Skeletal muscle satellite cell (primary cell): ENCODE data around the gene BACE2.

Experiments used
- H3K27me3 ChIP-seq: 2 replicates; pipeline ENCODE4 v1.7.0; 2013; ENCODE audit warnings: low read length; ENCODE audit not compliant: control insufficient read depth, insufficient read depth
- H3K36me3 ChIP-seq: 2 replicates; pipeline ENCODE4 v1.7.0; 2013; ENCODE audit warnings: mild to moderate bottlenecking, control low read depth, low read length; ENCODE audit not compliant: insufficient read depth
- H3K4me1 ChIP-seq: 2 replicates; pipeline ENCODE4 v1.7.0; 2013; ENCODE audit warnings: low read length; ENCODE audit not compliant: control insufficient read depth, insufficient read depth
- H3K4me2 ChIP-seq: 2 replicates; pipeline ENCODE4 v1.7.0; 2013; ENCODE audit warnings: mild to moderate bottlenecking, low read length
- H3K4me3 ChIP-seq: 2 replicates; pipeline ENCODE4 v1.7.0; 2013; ENCODE audit warnings: low read length
- H3K9ac ChIP-seq: 2 replicates; pipeline ENCODE4 v1.7.0; 2013; ENCODE audit warnings: mild to moderate bottlenecking, low read depth, low read length, moderate library complexity
- H3K9me3 ChIP-seq: replicated peaks from 2 replicates; pipeline ENCODE4 v1.7.0; 2013; ENCODE audit warnings: mild to moderate bottlenecking, control low read depth, low read length

Gene BACE2

DNA sequence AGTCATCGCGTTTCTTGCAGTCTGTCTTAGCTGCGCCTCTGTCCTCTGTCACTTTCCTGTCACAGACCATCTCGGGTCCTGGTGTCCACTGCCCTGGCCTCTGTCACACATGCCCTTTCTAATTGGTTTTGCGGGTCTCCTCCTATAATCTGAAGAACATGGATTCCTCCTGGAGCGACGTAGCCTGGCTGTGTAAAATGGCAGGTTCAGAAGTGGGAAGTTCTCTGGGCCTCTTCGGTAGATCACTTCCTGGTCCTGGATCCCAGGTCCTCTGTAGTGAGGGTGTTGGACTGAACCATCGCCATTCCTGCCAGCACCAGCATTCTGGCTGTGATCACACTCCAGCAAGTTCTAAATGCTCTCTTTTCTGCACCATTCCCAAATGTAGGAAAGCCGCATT, 149.5 kb downstream of the BACE2 start:
- H3K9ac ChIP-seq = no peak overlapping the region
- H3K9me3 ChIP-seq = no peaks in the 10 kb centered on the region
- no peaks in the 10 kb centered on the region for H3K36me3 ChIP-seq
- no peaks in the 10 kb centered on the region for H3K4me1 ChIP-seq
- no peak overlapping the region for H3K4me2 ChIP-seq
- H3K27me3 ChIP-seq = peaks cover 47% of the 10 kb centered on the region
- H3K4me3 ChIP-seq = no peak overlapping the region

DNA sequence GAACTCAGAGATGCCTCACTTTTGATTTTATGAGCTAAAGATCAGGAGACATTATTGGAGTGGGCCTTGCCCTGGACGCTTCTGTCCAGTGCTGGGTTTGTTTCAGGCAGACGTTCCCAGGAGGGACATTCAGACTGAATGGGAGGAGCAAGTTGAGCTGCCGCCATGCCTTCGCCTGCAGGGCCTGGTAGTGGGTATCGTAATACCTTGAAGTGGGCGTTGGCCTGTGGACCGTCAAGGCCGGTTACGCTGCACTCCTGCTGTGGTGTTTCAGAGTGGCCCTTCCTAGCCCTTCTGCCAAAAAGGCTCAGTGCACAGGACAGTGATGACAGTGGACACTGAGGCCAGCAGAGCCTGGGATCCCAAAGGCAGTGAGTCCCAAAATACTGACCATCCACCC, 150.3 kb downstream of the BACE2 start:
- Histone ChIP-seq H3K4me1 (no peaks in the 10 kb centered on the region), H3K9ac (no peak overlapping the region), H3K4me3 (no peak overlapping the region), H3K4me2 (no peak overlapping the region), H3K9me3 (no peaks in the 10 kb centered on the region), H3K36me3 (no peaks in the 10 kb centered on the region), H3K27me3 (peaks cover 47% of the 10 kb centered on the region)

DNA sequence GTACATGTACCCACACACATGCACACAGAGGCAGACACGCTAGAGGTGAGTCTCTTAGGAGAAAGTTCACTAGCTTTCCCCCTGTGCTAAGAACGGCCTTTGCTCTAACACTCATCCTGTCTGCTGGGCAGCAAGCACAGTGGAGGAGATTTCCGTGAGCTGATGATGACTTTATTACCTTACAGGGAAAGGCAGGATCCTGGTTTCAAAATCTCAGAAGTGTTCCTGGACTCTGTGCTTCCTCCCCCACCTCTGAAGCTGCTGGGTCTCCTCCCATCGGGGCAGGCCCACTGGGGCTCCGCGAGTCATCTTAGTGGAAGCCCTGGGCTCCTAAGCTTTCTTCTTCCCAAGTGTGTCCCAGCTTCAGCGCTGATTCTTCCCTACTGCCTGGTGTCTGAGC, 151.3 kb downstream of the BACE2 start:
- no peak overlapping the region for H3K9ac ChIP-seq
- no peak overlapping the region for H3K4me2 ChIP-seq
- no peaks in the 10 kb centered on the region for H3K4me1 ChIP-seq
- peaks cover 47% of the 10 kb centered on the region for H3K27me3 ChIP-seq
- H3K4me3 ChIP-seq = no peak overlapping the region
- no peaks in the 10 kb centered on the region for H3K36me3 ChIP-seq
- no peaks in the 10 kb centered on the region for H3K9me3 ChIP-seq

DNA sequence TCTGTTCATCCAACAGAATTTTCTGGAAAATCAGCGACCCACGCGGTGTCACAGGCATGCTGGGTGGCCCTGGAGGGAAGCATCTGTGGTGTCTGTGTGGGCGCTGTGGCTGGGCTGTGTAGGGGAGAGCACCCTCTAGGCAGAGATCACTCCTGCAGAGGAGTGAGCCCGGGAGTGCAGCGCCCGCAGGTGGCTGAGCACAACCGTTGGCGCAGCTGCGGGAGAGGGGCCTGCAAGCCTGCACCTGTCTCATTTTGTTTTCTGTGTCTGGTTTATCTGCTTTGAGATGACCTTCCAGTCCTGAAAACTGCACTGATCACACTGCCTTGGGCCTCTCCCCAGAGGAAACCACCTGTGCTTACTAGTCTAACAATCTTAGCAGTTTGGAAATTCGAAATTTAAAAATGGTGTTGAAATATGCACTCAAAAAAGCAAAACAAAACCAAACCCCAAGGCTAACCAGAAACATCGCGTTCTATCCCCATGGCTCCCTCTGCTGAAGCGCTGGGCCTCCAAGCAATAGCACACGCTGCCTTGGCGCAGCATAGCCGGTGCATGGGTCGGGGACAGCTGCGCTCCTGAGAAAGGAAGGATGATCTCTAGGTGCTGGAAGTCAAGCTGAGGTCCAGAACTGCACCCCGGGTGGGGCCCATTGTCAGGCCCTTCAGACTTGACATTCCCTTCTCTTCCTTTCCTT, 153.4 kb downstream of the BACE2 start:
- no peak overlapping the region for H3K4me2 ChIP-seq
- no peaks in the 10 kb centered on the region for H3K4me1 ChIP-seq
- no peak overlapping the region for H3K4me3 ChIP-seq
- no peaks in the 10 kb centered on the region for H3K36me3 ChIP-seq
- peaks cover 30% of the 10 kb centered on the region for H3K27me3 ChIP-seq
- H3K9me3 ChIP-seq = no peaks in the 10 kb centered on the region
- no peak overlapping the region for H3K9ac ChIP-seq

DNA sequence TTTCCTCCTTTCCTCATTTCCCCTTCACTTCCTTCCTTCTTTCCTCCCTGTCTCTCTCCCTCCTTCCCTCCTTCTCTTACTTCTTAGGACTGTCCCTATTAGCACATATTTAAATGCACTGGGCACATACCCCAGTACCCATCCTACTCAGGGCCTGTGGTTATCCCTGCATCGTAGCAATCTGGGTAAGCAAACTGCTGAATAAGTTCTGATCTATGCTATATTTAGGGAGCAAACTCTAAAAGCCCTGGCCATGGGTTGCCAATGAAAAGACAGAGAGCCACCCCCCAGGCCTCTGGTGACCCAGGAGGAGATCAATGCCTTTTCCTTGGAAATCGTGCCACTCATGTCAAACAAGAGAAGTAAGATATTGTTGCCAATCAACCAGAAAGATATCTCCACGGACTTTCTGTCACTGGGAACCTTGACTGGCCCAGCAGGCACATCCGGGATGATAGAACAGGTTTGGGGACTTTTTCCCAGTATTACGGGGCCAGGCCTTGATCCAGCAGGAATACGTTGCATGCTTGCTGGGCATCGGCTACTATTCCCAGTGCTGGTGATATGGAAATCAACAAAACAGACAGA, 154.0 kb downstream of the BACE2 start:
- H3K4me3 ChIP-seq = no peak overlapping the region
- H3K4me1 ChIP-seq = no peaks in the 10 kb centered on the region
- no peak overlapping the region for H3K9ac ChIP-seq
- no peaks in the 10 kb centered on the region for H3K9me3 ChIP-seq
- H3K27me3 ChIP-seq = peaks cover 23% of the 10 kb centered on the region
- no peaks in the 10 kb centered on the region for H3K36me3 ChIP-seq
- no peak overlapping the region for H3K4me2 ChIP-seq

DNA sequence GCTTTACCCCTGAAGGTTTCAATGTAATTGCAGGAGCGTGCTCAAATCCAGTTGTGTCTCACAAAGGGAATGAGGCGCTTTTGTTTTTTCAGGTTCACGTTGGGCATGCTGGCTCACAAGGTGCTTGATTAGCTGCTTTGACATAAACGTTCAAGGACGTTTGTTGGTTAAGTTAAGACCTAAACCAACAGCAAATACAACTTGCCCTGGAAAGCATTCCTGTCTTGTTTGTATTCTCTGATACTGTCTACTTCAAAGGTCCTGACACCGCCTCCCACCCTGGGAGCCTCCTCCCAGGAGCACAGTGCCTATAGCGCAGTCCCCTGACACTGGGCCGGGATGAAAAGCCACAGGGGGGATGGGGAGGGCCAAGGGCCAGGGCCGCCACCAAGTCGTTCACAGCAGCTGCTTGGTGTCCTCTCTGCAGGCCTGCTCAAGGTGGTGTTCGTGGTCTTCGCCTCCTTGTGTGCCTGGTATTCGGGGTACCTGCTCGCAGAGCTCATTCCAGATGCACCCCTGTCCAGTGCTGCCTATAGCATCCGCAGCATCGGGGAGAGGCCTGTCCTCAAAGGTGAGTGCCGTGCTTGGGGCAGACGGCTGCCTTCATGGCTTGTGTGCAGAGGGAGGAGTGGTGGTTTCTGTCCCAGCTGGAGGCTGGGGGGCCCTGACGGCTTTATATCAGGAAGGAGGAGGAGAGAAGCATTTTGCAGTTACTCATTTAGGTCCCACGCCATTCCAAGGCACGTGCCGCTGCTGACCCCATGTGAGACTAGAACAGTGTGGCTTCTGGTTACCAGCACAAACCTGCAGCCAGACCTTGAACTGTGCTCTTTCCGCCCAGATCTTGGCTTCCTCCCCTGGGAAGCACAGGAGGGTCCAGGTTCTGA, 154.8 kb downstream of the BACE2 start:
- Histone ChIP-seq H3K36me3 (no peaks in the 10 kb centered on the region), H3K27me3 (peaks cover 19% of the 10 kb centered on the region), H3K9ac (no peak overlapping the region), H3K9me3 (no peaks in the 10 kb centered on the region), H3K4me1 (no peaks in the 10 kb centered on the region), H3K4me2 (no peak overlapping the region), H3K4me3 (no peak overlapping the region)

DNA sequence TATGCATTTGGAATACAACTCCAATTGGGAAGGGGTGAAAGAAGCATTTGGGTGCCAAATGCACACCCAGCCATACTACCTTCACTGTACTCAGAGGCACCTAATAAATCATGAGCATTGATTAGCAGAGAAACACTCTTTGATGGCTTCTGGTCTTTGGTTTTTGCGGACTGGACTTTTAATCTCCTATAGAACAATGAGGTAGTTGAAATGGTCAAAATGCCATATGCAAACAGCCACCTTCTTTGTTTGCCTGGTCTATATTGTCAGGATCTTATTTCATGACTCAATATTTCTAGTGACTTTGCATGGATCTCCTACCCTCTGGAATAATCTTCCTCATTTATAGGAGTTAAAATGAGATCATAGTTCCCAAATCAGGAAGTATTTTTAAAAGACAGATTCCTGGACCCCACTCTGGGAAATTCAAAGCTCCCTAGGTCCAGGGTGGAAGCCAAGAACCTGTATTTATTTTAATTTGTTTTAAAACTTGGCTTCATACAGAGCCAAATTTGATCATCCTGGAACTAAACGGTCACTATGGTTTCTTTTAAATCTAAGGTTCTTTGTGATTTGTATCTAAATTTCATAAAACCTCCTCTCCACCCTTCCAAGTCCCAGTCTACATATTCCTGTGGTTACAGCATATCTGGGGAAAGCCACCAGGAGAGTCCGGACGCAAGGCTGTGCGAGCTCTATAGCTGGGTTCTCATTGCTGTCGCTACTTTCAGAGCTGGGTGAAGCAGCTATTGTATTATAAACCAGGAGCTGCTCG, 157.4 kb downstream of the BACE2 start:
- no peak overlapping the region for H3K4me2 ChIP-seq
- no peak overlapping the region for H3K9ac ChIP-seq
- H3K36me3 ChIP-seq = no peaks in the 10 kb centered on the region
- peaks cover 11% of the 10 kb centered on the region for H3K27me3 ChIP-seq
- H3K4me1 ChIP-seq = no peaks in the 10 kb centered on the region
- no peaks in the 10 kb centered on the region for H3K9me3 ChIP-seq
- no peak overlapping the region for H3K4me3 ChIP-seq

DNA sequence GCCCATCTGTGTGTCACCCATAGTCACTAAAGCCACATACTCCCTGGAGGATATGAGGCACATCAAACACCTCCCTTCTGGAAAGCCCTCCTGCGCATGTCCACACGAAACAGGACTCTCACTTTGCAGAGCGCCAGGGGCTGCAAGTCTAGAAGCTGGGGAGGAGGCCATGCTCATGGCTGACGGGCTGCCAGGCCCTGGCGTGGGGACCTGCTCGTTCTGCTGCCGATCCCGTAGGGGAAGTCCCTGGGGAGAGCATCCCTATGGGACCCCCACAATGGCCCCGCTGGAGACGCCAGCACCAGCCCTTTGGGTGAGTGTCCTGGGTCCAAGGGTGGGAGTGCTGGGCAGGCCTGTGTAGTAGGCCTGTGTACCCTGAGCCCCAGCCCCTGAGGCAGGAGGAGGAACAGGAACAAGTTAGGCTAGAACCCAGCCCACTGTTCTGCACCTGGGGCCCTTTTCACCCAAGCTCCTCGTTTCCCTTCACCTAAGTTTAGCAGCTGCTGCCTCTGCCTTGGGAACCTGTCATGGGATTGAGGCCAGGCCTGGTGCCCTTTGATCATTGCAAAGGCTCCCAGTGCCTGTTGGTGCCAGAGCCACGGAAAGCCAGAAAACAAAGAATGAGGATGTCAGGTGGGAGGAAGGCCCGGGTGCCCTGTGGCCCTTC, 158.6 kb downstream of the BACE2 start:
- Histone ChIP-seq H3K4me3 (no peak overlapping the region), H3K27me3 (peaks cover 3% of the 10 kb centered on the region), H3K36me3 (no peaks in the 10 kb centered on the region), H3K4me2 (no peak overlapping the region), H3K9me3 (no peaks in the 10 kb centered on the region), H3K4me1 (no peaks in the 10 kb centered on the region), H3K9ac (no peak overlapping the region)

DNA sequence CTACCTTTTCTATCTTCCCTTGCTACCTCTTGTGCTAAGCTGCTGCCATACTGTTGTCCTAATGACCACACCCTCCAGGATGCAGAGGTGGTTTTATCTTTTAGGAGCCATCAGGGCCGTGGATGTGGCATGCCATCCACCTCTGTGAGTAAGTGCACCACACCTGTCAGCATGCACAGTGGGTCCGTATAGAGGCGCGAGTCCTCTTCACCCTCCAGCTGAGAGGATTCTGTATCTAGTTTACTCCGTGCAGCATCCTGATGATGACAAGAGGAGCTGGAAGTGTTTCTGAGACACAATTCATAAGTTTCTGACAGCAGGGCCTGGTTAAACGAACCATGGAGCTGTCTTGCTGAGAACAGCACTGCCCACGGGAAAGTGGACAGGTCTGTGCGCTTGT, 159.8 kb downstream of the BACE2 start:
- no peaks in the 10 kb centered on the region for H3K36me3 ChIP-seq
- H3K9me3 ChIP-seq = no peaks in the 10 kb centered on the region
- no peak overlapping the region for H3K9ac ChIP-seq
- H3K27me3 ChIP-seq = peaks cover 3% of the 10 kb centered on the region
- H3K4me3 ChIP-seq = no peak overlapping the region
- H3K4me2 ChIP-seq = no peak overlapping the region
- no peaks in the 10 kb centered on the region for H3K4me1 ChIP-seq

DNA sequence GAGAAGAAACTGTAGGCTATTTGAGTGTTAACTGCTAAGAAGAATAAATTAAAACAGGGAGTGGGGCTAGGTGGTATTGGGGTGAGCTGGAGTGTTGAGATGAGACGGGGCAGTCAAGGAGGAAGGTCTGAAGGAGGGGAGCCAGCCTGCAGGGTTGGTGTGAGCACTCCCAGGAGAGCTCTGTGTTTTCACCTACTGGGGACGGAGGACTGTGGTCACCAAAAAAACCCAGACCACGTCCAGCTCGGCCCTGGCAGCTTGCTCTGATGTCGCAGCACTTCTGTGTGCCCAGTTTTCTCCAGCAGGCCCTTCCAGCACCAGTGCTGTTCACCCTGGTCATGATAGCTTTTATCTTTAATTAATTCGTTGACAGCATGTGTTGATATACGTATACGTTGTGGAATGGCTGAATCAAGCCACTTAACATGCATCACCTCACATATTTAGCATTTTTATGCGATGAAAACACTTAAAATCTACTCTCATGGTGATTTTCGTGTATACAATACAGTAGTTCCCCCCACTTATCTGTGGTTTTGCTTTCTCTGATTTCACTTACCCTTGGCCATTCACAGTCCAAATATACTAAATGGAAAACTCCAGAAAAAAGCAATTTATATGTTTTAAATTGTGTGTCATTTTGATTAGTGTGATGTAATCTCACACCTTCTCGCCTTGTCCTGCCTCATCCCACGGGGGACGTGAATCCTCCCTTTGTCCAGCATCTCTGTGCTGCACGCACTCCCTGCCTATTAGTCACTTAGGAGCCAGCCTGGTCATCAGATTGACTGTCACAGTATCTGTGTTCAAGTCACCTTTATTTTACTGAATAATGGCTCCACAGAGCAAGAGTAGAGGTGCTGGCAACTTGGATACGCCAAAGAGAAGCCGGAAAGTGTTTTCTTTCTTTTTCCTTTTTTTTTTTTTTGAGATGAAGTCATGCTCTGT, 161.0 kb downstream of the BACE2 start:
- Histone ChIP-seq H3K4me2 (no peak overlapping the region), H3K9ac (no peak overlapping the region), H3K36me3 (no peaks in the 10 kb centered on the region), H3K4me3 (no peak overlapping the region), H3K4me1 (no peaks in the 10 kb centered on the region), H3K27me3 (peaks cover 3% of the 10 kb centered on the region), H3K9me3 (no peaks in the 10 kb centered on the region)
